ENCODE data around the gene JMJD1C.
"Not testable (repeated sequence)": the region's sequence is repeated elsewhere in the genome, so short reads cannot be mapped to it uniquely, and the experiment has no call there.

JMJD1C gene

DNA sequence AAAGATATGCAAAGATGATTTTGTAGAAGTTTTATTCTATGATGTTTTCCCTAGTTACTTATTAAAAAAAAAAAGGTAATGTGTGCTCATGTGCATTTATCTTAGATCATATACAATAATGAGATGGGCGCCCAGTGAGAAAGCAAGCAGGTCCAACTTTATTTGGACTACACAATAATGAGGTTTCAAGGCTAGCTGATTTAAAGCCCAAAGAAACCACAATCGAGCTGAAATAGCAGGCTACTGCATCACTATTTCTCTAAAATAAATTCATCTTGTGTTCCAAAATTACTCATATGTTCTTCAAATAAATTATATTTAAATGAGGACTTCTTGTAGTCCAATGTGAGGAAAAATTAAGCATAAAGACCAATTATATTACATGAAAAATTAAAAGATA lies 110.1 kb downstream of the JMJD1C start:
- Mint-ChIP-seq H3K9me3 (no peaks in the 10 kb centered on the region), H3K4me1 (ENCODE audit: low read depth) (peaks cover 32% of the 10 kb centered on the region), H3K36me3 (ENCODE audit: low read depth) (no peaks in the 10 kb centered on the region), H3K27me3 (no peaks in the 10 kb centered on the region), H3K4me3 (no peak overlapping the region), H3K27ac (peak overlapping the region; percentile 64)
- no peak for DNase-seq

DNA sequence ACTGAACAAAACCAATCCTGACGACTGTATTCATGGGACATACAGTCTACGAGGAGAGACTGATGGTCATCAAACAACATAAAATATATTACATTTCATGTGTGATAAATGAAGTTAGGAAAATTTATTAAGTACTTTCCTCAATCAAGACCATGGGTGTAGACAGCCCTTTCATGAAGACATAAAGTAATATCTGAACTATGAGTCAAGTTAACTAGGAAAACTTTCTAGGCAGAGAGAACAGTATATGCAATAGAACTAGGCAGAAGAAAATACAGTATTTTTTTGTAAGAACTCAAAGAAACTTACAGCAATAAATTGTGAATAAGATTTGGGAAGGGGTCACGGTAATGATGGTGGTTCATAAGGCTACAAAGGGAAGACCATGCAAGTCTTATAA lies 112.8 kb downstream of the JMJD1C start:
- peaks cover 3% of the 10 kb centered on the region for H3K36me3 Mint-ChIP-seq (ENCODE audit: low read depth)
- DNase-seq, result no peak
- no peaks in the 10 kb centered on the region for H3K9me3 Mint-ChIP-seq
- H3K27ac Mint-ChIP-seq, result no peak overlapping the region
- H3K27me3 Mint-ChIP-seq, result no peaks in the 10 kb centered on the region
- H3K4me1 Mint-ChIP-seq (ENCODE audit: low read depth), result peaks cover 39% of the 10 kb centered on the region
- no peak overlapping the region for H3K4me3 Mint-ChIP-seq

DNA sequence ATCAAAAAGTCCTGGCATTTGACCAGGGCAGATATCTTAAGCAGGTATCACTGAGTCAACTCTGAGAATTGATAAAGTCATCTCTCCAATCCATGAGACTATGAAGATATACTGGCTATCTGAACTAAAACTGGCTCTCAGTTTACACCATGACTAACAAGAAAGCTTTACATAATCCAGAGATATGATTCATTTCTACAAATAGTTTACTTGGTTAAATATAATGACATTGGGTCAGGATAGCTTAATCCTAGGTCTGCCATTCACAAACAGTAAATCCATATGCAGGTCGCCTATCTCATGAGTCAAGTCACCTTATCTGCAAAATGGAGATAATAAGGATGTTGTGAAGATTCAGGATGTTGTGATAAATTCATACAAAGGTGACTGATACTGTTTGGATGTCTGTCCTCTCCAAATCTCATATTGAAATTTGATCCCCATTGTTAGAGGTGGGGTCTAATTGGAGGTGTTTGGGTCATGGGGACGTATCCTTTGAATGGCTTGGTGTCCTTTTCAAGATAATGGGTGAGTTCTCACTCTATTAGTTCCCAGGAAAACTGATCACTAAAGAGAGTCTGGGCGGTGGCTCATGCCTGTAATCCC lies 117.4 kb downstream of the JMJD1C start:
- peaks cover 3% of the 10 kb centered on the region for H3K36me3 Mint-ChIP-seq (ENCODE audit: low read depth)

DNA sequence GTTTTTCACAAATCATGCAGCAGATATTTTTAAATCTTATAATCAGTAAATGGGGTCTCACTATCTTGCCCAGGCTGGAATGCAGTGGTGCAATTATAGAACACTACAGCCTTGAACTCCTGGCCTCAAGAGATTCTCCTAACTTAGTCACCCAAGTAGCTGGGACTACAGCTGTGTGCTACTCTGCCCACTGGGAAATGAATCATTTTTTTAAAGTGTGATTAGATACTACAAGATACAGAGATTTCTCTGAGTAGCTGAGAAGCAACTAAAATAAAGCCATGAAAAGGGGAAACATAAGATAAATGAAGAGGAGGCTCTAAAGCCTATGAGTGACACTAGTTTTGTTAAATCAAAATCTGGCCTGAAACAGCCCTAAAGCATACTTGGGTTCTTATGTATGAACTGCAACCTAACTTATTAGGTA lies 119.7 kb downstream of the JMJD1C start:
- no peak for DNase-seq
- Mint-ChIP-seq H3K36me3 (ENCODE audit: low read depth) (peaks cover 7% of the 10 kb centered on the region), H3K27ac (no peak overlapping the region), H3K27me3 (no peaks in the 10 kb centered on the region), H3K4me1 (ENCODE audit: low read depth) (peaks cover 23% of the 10 kb centered on the region), H3K4me3 (no peak overlapping the region), H3K9me3 (no peaks in the 10 kb centered on the region)

More for the DNA sequence above, 117.4 kb downstream of the JMJD1C start:
- no peaks in the 10 kb centered on the region for H3K9me3 Mint-ChIP-seq
- H3K4me1 Mint-ChIP-seq (ENCODE audit: low read depth), result peaks cover 32% of the 10 kb centered on the region
- H3K4me3 Mint-ChIP-seq, result no peak overlapping the region
- no peak overlapping the region for H3K27ac Mint-ChIP-seq
- no peak for DNase-seq
- H3K27me3 Mint-ChIP-seq, result no peaks in the 10 kb centered on the region

DNA sequence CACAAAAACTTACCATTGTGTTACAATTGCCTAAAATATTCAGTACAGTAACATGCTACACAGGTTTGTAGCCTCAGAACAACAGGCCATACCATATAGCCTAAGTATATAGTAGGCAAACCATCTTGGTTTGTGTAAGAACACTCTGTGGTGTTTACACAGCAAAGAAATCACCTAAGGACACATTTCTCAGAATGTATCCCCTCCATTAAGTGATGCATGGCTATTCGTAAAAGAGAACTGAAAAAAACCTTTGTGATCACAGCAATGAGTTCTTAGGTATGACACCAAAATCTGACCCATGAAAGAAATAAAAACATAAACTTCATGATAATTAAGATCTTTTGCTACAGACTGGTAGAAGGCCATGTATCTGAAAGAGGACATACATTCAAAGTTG lies 121.5 kb downstream of the JMJD1C start:
- Mint-ChIP-seq H3K4me3 (no peak overlapping the region), H3K9me3 (no peaks in the 10 kb centered on the region), H3K36me3 (ENCODE audit: low read depth) (peaks cover 14% of the 10 kb centered on the region), H3K27ac (no peak overlapping the region), H3K27me3 (no peaks in the 10 kb centered on the region), H3K4me1 (ENCODE audit: low read depth) (peaks cover 26% of the 10 kb centered on the region)
- DNase-seq, result no peak

DNA sequence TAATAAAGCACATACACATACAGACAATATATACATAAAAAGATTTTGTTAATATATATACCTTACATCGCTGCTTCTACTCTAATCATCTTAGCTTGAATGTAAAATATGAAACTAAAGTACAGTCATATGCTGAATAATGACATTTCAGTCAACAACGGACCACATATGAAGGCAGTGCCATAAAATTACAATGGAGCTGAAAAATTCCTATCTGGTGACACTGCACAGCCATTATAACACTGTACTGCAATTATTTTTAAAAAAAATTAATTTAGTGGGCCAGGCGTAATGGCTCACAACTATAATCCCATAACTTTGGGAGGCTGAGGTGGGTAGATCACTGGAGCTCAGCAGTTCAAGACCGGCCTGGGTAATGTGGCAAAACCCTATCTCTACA lies 122.3 kb downstream of the JMJD1C start:
- H3K36me3 Mint-ChIP-seq (ENCODE audit: low read depth), result peaks cover 11% of the 10 kb centered on the region
- no peak for DNase-seq

DNA sequence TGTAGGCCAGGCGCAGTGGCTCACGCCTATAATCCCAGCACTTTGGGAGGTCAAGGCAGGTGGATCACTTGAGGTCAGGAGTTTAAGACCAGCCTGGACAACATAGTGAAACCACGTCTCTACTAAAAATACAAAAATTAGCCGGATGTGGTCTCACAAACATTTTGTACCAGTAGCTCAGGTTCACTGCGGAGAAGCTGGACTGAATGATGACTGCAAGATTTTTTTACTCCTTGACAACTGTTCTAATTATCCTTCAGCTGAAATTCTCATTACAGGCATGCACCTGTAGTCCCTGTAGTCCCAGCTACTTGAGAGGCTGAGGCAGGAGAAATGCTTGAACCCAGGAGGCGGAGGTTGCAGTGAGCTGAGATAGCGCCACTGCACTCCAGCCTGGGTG lies 126.1 kb downstream of the JMJD1C start:
- not testable (repeated sequence) for H3K27ac Mint-ChIP-seq, H3K9me3 Mint-ChIP-seq, DNase-seq, H3K27me3 Mint-ChIP-seq, H3K4me3 Mint-ChIP-seq
- peaks cover 11% of the 10 kb centered on the region for H3K4me1 Mint-ChIP-seq (ENCODE audit: low read depth)
- H3K36me3 Mint-ChIP-seq (ENCODE audit: low read depth), result peaks cover 11% of the 10 kb centered on the region

More for the DNA sequence above, 122.3 kb downstream of the JMJD1C start:
- Mint-ChIP-seq H3K27ac (no peak overlapping the region), H3K4me1 (ENCODE audit: low read depth) (peaks cover 26% of the 10 kb centered on the region), H3K4me3 (no peak overlapping the region), H3K27me3 (no peaks in the 10 kb centered on the region), H3K9me3 (no peaks in the 10 kb centered on the region)

DNA sequence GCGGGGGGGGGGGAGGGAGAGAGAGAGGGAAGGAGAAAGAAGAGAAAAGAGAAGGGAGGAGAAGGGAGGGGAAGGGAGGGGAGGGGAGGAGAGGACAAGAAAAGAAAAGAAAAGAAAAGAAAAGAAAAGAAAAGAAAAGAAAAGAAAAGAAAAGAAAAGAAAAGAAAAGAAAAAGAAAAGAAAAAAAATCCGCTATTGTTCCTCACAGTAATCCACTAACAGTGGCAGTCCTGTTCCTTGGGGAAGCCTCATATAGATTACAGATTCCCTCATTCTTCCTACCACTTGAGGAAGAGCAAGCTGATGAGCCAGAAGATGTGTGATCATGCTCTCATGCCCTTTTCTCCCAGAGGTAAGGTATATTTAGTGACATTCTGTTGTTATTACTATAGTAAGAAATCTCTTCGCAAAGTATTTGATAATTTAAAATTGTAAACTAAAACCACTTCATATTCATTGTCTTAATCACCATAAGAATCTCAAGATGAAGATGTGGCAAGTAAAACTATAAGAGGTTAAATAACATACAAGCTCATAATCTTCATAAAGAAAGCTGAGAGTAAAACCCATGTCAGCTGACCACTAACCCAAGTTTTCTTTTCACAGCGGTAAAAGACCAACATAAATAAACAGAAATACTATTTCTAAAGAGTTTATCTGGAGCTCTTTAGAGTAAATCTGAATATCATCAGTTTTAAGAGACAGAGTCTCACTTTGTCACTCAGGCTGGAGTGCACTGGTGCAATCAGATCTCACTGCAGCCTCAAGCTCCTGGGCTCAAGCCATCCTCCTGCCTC lies 128.1 kb downstream of the JMJD1C start:
- Mint-ChIP-seq H3K27me3 (no peaks in the 10 kb centered on the region), H3K4me3 (no peak overlapping the region), H3K4me1 (ENCODE audit: low read depth) (peaks cover 11% of the 10 kb centered on the region), H3K36me3 (ENCODE audit: low read depth) (peaks cover 12% of the 10 kb centered on the region), H3K27ac (no peak overlapping the region), H3K9me3 (no peaks in the 10 kb centered on the region)
- DNase-seq, result no peak

DNA sequence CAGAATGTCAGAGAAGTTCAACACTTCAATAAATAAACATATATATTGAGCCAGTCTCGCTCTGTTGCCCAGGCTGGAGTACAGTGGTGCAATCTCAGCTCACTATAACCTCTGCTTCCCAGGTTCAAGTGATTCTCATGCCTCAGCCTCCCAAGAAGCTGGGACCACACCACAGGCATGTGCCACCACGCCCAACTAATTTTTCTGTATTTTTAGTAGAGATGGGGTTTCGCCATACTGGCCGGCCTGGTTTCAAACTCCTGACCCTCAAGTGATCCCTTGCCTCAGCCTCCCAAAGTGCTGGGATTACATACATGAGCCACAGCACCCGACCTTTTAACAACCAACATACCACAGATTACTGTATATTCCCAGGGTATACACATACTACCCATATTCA lies 134.2 kb downstream of the JMJD1C start:
- Mint-ChIP-seq H3K4me1 (ENCODE audit: low read depth) (peaks cover 4% of the 10 kb centered on the region), H3K36me3 (ENCODE audit: low read depth) (peaks cover 1% of the 10 kb centered on the region), H3K4me3 (no peak overlapping the region), H3K9me3 (no peaks in the 10 kb centered on the region), H3K27ac (no peak overlapping the region), H3K27me3 (no peaks in the 10 kb centered on the region)
- no peak for DNase-seq

DNA sequence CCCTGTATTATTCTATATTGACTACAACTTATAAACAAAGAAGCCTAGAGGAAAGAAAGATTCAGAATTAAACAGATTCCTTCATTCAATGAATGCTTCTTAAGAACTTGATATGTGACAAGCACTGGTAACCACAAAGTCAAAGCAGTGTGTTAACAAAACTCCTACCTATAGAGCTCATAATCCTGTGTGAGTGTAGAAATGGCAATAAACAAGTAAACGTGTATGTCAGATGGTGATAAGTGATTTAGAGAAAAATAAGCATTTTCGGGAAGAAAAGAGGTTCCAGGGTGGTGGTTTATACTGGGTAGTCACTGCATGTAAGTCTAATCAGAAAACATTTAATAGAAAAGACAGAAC lies 141.3 kb downstream of the JMJD1C start:
- H3K4me3 Mint-ChIP-seq, result no peak overlapping the region
- H3K9me3 Mint-ChIP-seq, result no peaks in the 10 kb centered on the region
- DNase-seq, result no peak
- no peak overlapping the region for H3K27ac Mint-ChIP-seq
- peaks cover 2% of the 10 kb centered on the region for H3K4me1 Mint-ChIP-seq (ENCODE audit: low read depth)
- no peaks in the 10 kb centered on the region for H3K27me3 Mint-ChIP-seq
- H3K36me3 Mint-ChIP-seq (ENCODE audit: low read depth), result peaks cover 17% of the 10 kb centered on the region

DNA sequence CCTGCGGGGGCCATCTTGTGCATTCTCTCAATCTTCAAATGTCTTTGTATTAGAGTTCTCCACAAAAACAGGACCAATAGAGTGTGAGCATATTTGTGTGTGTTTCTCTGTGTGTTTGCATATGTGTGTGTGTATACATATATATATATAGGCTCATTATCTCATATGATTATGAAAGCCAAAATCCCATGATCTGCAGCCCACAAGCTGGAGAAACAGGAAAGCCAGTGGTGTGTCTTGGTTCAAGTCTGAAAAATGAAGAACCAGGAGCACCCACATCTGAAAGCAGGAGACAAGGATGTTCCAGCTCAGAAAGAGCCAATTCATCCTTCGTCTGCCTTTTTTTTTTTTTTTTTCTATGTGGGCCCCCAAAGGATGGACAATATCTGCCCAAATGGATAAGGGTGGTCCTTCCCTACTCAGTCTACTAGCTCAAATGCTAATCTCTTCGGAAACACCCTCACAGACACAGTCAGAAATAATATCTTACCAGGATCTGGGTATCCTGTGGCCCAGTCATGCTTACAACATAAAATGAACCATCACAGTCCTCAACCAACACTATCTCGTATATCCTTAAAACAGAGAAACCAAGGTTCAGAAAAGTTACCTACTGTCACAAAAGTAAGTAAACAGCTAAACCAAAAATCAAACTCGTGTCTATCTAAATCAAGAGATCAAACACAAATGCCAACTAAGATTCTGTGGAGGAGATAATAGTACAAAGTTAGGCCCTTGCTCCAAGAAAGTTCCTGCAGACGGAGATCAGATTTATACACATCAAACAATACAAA lies 141.9 kb downstream of the JMJD1C start:
- Mint-ChIP-seq H3K4me1 (ENCODE audit: low read depth) (peaks cover 2% of the 10 kb centered on the region), H3K27ac (no peak overlapping the region), H3K27me3 (no peaks in the 10 kb centered on the region), H3K9me3 (no peaks in the 10 kb centered on the region), H3K36me3 (ENCODE audit: low read depth) (peaks cover 21% of the 10 kb centered on the region), H3K4me3 (no peak overlapping the region)
- no peak for DNase-seq

DNA sequence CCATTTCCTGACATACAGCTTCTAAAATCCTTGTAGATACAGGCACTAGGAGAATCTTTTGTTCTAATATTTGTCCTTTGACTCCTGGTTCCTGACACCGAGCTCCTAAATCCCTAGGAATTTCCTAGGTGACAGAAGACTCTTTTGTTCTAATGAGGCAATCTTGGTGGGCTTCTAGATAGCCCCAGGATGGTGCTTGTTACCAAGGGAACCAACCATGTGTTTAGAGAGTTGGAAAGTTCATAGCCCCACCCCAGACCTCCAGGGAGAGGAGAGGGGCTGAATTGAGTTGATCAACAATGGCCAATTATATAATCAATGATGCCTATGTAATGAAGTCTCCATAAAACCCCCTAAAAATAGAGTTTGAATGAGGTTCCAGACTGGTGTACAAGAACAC lies 145.1 kb downstream of the JMJD1C start:
- Mint-ChIP-seq H3K27ac (no peak overlapping the region), H3K4me3 (no peak overlapping the region), H3K4me1 (ENCODE audit: low read depth) (peaks cover 2% of the 10 kb centered on the region), H3K9me3 (no peaks in the 10 kb centered on the region), H3K27me3 (no peaks in the 10 kb centered on the region), H3K36me3 (ENCODE audit: low read depth) (peaks cover 24% of the 10 kb centered on the region)
- DNase-seq, result no peak

DNA sequence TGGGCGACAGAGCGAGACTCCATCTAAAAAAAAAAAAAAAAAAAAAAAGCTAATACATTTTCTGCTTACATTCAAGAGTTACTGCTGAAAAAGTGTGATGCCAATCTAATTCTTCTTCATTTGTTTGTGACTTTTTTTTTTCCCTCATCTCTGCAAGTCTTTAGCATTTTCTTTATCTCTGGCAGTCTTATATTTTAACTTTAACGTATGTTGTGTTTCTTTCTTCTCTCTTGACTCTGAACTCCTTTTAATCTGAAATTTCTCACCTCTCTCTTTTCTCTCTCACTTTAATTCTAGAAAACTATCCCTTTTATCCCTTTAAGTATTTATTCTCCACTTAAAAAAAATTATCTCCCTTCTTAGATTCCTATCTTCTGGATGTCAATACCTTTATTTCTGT lies 146.5 kb downstream of the JMJD1C start:
- Mint-ChIP-seq H3K27me3 (no peaks in the 10 kb centered on the region), H3K4me3 (no peak overlapping the region), H3K9me3 (no peaks in the 10 kb centered on the region), H3K36me3 (ENCODE audit: low read depth) (peaks cover 28% of the 10 kb centered on the region), H3K27ac (no peak overlapping the region), H3K4me1 (ENCODE audit: low read depth) (no peaks in the 10 kb centered on the region)
- DNase-seq, result no peak

DNA sequence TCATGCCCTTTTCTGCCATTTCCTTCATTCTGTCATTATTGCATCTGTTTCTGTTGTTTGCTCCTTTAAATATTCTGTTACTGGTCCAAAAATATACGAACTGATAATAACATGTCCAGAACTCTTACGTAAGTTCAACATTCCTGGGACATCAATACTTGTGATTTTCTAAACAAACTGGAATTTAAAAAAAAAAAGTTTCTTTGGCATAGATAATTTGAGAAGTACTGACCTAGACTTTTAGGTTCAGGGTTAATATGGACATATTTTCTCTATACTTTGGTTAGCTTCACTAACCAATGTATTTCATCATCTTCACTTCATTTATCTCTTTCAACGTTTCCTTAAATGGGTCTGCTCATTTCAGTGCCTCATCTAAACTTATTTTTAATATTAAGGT lies 147.3 kb downstream of the JMJD1C start:
- no peaks in the 10 kb centered on the region for H3K9me3 Mint-ChIP-seq
- no peak overlapping the region for H3K27ac Mint-ChIP-seq

DNA sequence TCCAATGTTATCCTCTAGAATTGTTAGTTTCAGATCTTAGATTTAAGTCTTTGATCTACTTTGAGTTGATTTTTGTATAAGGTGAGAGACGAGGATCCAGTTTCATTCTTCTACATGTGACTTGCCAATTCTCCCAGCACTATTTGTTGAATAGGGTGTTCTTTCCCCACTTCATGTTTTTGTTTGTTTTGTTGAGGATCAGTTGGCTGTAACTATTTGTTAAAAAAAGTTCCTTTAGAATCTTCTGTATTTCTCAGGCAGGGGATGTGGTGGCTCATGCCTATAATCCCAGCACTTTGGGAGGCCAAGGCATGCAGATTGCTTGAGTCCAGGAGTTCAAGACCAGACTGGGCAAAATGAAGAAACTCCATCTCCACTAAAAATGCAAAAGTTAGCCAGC lies 151.8 kb downstream of the JMJD1C start:
- peaks cover 11% of the 10 kb centered on the region for H3K36me3 Mint-ChIP-seq (ENCODE audit: low read depth)
- no peak for DNase-seq
- no peaks in the 10 kb centered on the region for H3K4me1 Mint-ChIP-seq (ENCODE audit: low read depth)
- H3K27ac Mint-ChIP-seq, result peak overlapping the region; percentile 40
- no peak overlapping the region for H3K4me3 Mint-ChIP-seq
- no peaks in the 10 kb centered on the region for H3K27me3 Mint-ChIP-seq
- peaks cover 3% of the 10 kb centered on the region for H3K9me3 Mint-ChIP-seq

More for the DNA sequence above, 147.3 kb downstream of the JMJD1C start:
- H3K4me1 Mint-ChIP-seq (ENCODE audit: low read depth), result no peaks in the 10 kb centered on the region
- peaks cover 30% of the 10 kb centered on the region for H3K36me3 Mint-ChIP-seq (ENCODE audit: low read depth)
- H3K4me3 Mint-ChIP-seq, result no peak overlapping the region
- DNase-seq, result no peak
- no peaks in the 10 kb centered on the region for H3K27me3 Mint-ChIP-seq
